Glutamatergic neuron (in vitro differentiated cells): Measurements from ENCODE around the gene SNN. TPM values are rescaled to one million over a fixed set of nuclear protein-coding genes. Genes with fewer than 3 reads are reported as not detected.

Source experiments
- DNase-seq: peaks from one replicate; pipeline ENCODE4 v3.0.0; 2022
- H3K27ac Mint-ChIP-seq: one replicate; pipeline ENCODE4 v1.8.0; 2020; ENCODE audit warnings: mild to moderate bottlenecking, mixed read lengths, inconsistent platforms; ENCODE audit not compliant: unreplicated experiment
- H3K27me3 Mint-ChIP-seq: one replicate; pipeline ENCODE4 v1.8.0; 2020; ENCODE audit warnings: mild to moderate bottlenecking, moderate library complexity, mixed read lengths, inconsistent platforms; ENCODE audit not compliant: unreplicated experiment
- H3K36me3 Mint-ChIP-seq: one replicate; pipeline ENCODE4 v1.8.0; 2020; ENCODE audit warnings: mild to moderate bottlenecking, mixed read lengths, inconsistent platforms; ENCODE audit not compliant: unreplicated experiment
- H3K4me1 Mint-ChIP-seq: one replicate; pipeline ENCODE4 v1.8.0; 2020; ENCODE audit warnings: mild to moderate bottlenecking, low read depth, mixed read lengths, inconsistent platforms; ENCODE audit not compliant: unreplicated experiment
- H3K4me3 Mint-ChIP-seq: one replicate; pipeline ENCODE4 v1.8.0; 2020; ENCODE audit warnings: mild to moderate bottlenecking, mixed read lengths, inconsistent platforms; ENCODE audit not compliant: unreplicated experiment
- H3K9me3 Mint-ChIP-seq: one replicate; pipeline ENCODE4 v1.8.0; 2020; ENCODE audit warnings: mild to moderate bottlenecking, moderate library complexity, mixed read lengths, inconsistent platforms; ENCODE audit not compliant: unreplicated experiment
- CTCF ChIP-seq: fragments of 200-600 bp; sonication (generic); IDR thresholded peaks from one replicate; pipeline ENCODE4 v1.5.0; 2021; ENCODE audit not compliant: partially characterized antibody, unreplicated experiment
- total RNA-seq: library from RNA; stranded (reverse); fragmentation: NEBNext Ultra II Directional; extraction: Animal tissue kit (Norgen Biotek cat#: 25700); gene quantifications from one replicate; pipeline ENCODE4 v1.2.1, GENCODE V29; 2021; ENCODE audit not compliant: unreplicated experiment

Gene SNN
- total RNA-seq, 1 donor from 2014 or later: 491 TPM

- H3K4me1 Mint-ChIP-seq: peaks cover 16% of the 10 kb centered on the region
- H3K27me3 Mint-ChIP-seq: peaks cover 2% of the 10 kb centered on the region
- peaks cover 3% of the 10 kb centered on the region for H3K9me3 Mint-ChIP-seq
- H3K4me3 Mint-ChIP-seq: no peak overlapping the region
- H3K36me3 Mint-ChIP-seq: no peaks in the 10 kb centered on the region
- H3K27ac Mint-ChIP-seq: no peak overlapping the region
- DNase-seq: no peak
- no peak for TF ChIP-seq CTCF
Observed at GRCh38 chr16:11691771-11692170, 23.5 kb downstream of the SNN start.

GRCh38 chr16:11692171-11692570 is 23.9 kb downstream of the SNN start:
- no peak for DNase-seq
- TF ChIP-seq CTCF: no peak
- no peaks in the 10 kb centered on the region for H3K36me3 Mint-ChIP-seq
- H3K27me3 Mint-ChIP-seq: peaks cover 2% of the 10 kb centered on the region
- H3K9me3 Mint-ChIP-seq: peaks cover 5% of the 10 kb centered on the region
- H3K27ac Mint-ChIP-seq: peak overlapping the region; percentile 0
- H3K4me1 Mint-ChIP-seq: peaks cover 18% of the 10 kb centered on the region
- H3K4me3 Mint-ChIP-seq: no peak overlapping the region

GRCh38 chr16:11692651-11693050 is 24.4 kb downstream of the SNN start:
- Mint-ChIP-seq H3K9me3 (peaks cover 5% of the 10 kb centered on the region), H3K27ac (peak overlapping the region; percentile 36), H3K27me3 (peaks cover 2% of the 10 kb centered on the region), H3K4me1 (peaks cover 21% of the 10 kb centered on the region), H3K4me3 (no peak overlapping the region), H3K36me3 (no peaks in the 10 kb centered on the region)
- TF ChIP-seq CTCF: no peak
- no peak for DNase-seq

GRCh38 chr16:11696266-11697012 is 28.2 kb downstream of the SNN start:
- no peaks in the 10 kb centered on the region for H3K36me3 Mint-ChIP-seq
- no peak for TF ChIP-seq CTCF
- no peak for DNase-seq
- H3K9me3 Mint-ChIP-seq: peaks cover 5% of the 10 kb centered on the region
- no peak overlapping the region for H3K4me3 Mint-ChIP-seq
- H3K4me1 Mint-ChIP-seq: peaks cover 28% of the 10 kb centered on the region
- peaks cover 2% of the 10 kb centered on the region for H3K27me3 Mint-ChIP-seq
- peak overlapping the region; percentile 45 for H3K27ac Mint-ChIP-seq

GRCh38 chr16:11697319-11697718 is 29.1 kb downstream of the SNN start:
- no peaks in the 10 kb centered on the region for H3K36me3 Mint-ChIP-seq

More at GRCh38 chr16:11697319-11697718, 29.1 kb downstream of the SNN start:
- DNase-seq: no peak
- H3K9me3 Mint-ChIP-seq: peaks cover 5% of the 10 kb centered on the region
- TF ChIP-seq CTCF: no peak
- H3K27ac Mint-ChIP-seq: peak overlapping the region; percentile 78
- peaks cover 28% of the 10 kb centered on the region for H3K4me1 Mint-ChIP-seq
- H3K4me3 Mint-ChIP-seq: no peak overlapping the region
- peaks cover 2% of the 10 kb centered on the region for H3K27me3 Mint-ChIP-seq
